MM.1S (cell line): ENCODE measurements around the gene HOXB7.

Source experiments
- DNase-seq: peaks from one replicate; pipeline ENCODE4 v3.0.0-alpha.2; 2015
- H2AFZ ChIP-seq: fragments of 300-600 bp; sonication (generic); 2 replicates; pipeline ENCODE4 v1.6.0; 2016; ENCODE audit warnings: antibody characterized with exemption, low read length
- H3F3A ChIP-seq: fragments of 300-600 bp; sonication (generic); 2 replicates; pipeline ENCODE4 v1.6.1; 2016; ENCODE audit warnings: mild to moderate bottlenecking, antibody characterized with exemption, low read length, moderate library complexity, mixed read lengths; ENCODE audit not compliant: insufficient read depth
- H3K27ac ChIP-seq: fragments of 300-600 bp; sonication (generic); 2 replicates; pipeline ENCODE4 v1.5.1; 2016; ENCODE audit warnings: mild to moderate bottlenecking, low read length
- H3K27me3 ChIP-seq: fragments of 300-600 bp; sonication (generic); replicated peaks from 2 replicates; pipeline ENCODE4 v1.6.0; 2016; ENCODE audit warnings: low read length; ENCODE audit not compliant: insufficient read depth
- H3K36me3 ChIP-seq: fragments of 300-600 bp; sonication (generic); replicated peaks from 2 replicates; pipeline ENCODE4 v1.6.1; 2016; ENCODE audit warnings: mild to moderate bottlenecking, low read length, mixed read lengths; ENCODE audit not compliant: insufficient read depth
- H3K4me1 ChIP-seq: fragments of 300-600 bp; sonication (generic); 2 replicates; pipeline ENCODE4 v1.6.1; 2016; ENCODE audit warnings: low read length, mixed read lengths
- H3K4me2 ChIP-seq: fragments of 300-600 bp; sonication (generic); 2 replicates; pipeline ENCODE4 v1.6.0; 2016; ENCODE audit warnings: low read depth, low read length
- H3K4me3 ChIP-seq: fragments of 300-600 bp; sonication (generic); 2 replicates; pipeline ENCODE4 v1.5.1; 2016; ENCODE audit warnings: low read length, mixed read lengths
- H3K79me2 ChIP-seq: fragments of 300-600 bp; sonication (generic); 2 replicates; pipeline ENCODE4 v1.6.1; 2016; ENCODE audit warnings: mixed run types, low read length, mixed read lengths
- H3K9ac ChIP-seq: fragments of 300-600 bp; sonication (generic); 2 replicates; pipeline ENCODE4 v1.6.1; 2016; ENCODE audit warnings: low read length, mixed read lengths
- H3K9me2 ChIP-seq: fragments of 300-600 bp; sonication (generic); replicated peaks from 2 replicates; pipeline ENCODE4 v1.6.1; 2016; ENCODE audit warnings: mild to moderate bottlenecking, low read length, mixed read lengths; ENCODE audit not compliant: insufficient read depth
- H3K9me3 ChIP-seq: fragments of 300-600 bp; sonication (generic); replicated peaks from 2 replicates; pipeline ENCODE4 v1.6.1; 2016; ENCODE audit warnings: mild to moderate bottlenecking, low read length, mixed read lengths; ENCODE audit not compliant: insufficient read depth
- H4K20me1 ChIP-seq: fragments of 300-600 bp; sonication (generic); 2 replicates; pipeline ENCODE4 v1.6.1; 2016; ENCODE audit warnings: mild to moderate bottlenecking, low read length, moderate library complexity, mixed read lengths; ENCODE audit not compliant: insufficient read depth
- EZH2 ChIP-seq: fragments of 300-600 bp; sonication (generic); optimal IDR thresholded peaks from 2 replicates; pipeline ENCODE3; 2017; ENCODE audit warnings: low read depth, mild to moderate bottlenecking, antibody characterized with exemption, low read length, mixed read lengths
- EZH2phosphoT487 ChIP-seq: fragments of 300-600 bp; sonication (generic); IDR thresholded peaks from 2 replicates; pipeline ENCODE4 v1.6.1; 2018; ENCODE audit warnings: antibody characterized with exemption, low read length
- TF ChIP-seq, protein P1 (sequence below): fragments of 300-600 bp; sonication (generic); IDR thresholded peaks from 2 replicates; pipeline ENCODE4 v1.5.1; 2016; ENCODE audit warnings: antibody characterized with exemption, low read length, mixed read lengths

HOXB7 gene

DNA sequence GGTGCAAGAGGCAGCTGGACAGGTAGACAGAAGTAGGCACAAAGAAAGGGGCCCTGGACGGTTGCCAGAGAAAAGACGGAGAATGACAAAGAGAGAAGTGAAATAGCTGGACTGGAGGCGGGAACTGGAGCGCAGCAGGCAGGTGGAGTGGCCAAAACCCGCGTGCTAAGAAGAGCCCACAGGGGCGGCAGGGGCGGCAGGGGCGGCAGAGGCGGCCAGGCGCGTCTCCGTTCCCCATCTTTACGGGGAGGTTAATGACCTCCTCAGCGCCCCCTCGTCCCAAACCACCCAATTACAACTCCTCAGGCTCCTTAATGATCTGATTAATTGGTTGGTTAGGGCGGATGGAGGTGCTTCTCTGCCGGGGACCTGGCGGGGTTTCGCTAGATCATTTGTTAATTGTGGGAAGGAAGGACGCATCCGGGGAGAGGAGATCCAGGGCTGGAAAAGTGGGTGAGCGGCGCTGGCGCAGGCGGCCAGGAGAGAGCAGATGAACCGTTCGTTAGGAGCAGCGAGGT is 30.8 kb upstream of the HOXB7 start:
- H3K27me3 ChIP-seq = peaks cover 44% of the 10 kb centered on the region
- H2AFZ ChIP-seq = no peak overlapping the region
- no peak overlapping the region for H3K9ac ChIP-seq

DNA sequence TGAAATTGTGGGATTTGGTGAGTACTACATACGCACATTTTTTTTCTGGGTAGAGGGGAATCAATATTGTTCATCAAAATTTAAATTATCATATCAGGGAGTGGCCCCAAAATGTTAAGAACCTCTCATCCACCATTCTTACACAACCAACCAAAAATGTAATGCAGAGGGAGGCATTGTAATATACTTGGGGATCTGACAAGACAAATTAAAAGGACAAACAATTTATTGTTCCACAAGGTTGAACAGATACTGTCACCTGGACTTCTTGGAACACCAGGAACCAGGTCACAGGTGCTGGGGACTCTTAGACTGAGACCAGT is 30.0 kb upstream of the HOXB7 start:
- no peaks in the 10 kb centered on the region for H3K79me2 ChIP-seq
- no peaks in the 10 kb centered on the region for H3K9me2 ChIP-seq
- no peak overlapping the region for H3K4me3 ChIP-seq
- H3K4me1 ChIP-seq = peaks cover 4% of the 10 kb centered on the region; the same call in 1 of the 2 replicates
- DNase-seq = no peak
- H3K36me3 ChIP-seq = no peaks in the 10 kb centered on the region
- TF ChIP-seq EZH2 (no peak), EZH2phosphoT487 (no peak)
- TF ChIP-seq, protein P1, sequence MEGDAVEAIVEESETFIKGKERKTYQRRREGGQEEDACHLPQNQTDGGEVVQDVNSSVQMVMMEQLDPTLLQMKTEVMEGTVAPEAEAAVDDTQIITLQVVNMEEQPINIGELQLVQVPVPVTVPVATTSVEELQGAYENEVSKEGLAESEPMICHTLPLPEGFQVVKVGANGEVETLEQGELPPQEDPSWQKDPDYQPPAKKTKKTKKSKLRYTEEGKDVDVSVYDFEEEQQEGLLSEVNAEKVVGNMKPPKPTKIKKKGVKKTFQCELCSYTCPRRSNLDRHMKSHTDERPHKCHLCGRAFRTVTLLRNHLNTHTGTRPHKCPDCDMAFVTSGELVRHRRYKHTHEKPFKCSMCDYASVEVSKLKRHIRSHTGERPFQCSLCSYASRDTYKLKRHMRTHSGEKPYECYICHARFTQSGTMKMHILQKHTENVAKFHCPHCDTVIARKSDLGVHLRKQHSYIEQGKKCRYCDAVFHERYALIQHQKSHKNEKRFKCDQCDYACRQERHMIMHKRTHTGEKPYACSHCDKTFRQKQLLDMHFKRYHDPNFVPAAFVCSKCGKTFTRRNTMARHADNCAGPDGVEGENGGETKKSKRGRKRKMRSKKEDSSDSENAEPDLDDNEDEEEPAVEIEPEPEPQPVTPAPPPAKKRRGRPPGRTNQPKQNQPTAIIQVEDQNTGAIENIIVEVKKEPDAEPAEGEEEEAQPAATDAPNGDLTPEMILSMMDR = no peak
- H3K4me2 ChIP-seq = no peak overlapping the region
- no peaks in the 10 kb centered on the region for H4K20me1 ChIP-seq
- H3K9ac ChIP-seq = no peak overlapping the region
- H3K27me3 ChIP-seq = peaks cover 44% of the 10 kb centered on the region
- H3F3A ChIP-seq = no peaks in the 10 kb centered on the region
- no peak overlapping the region for H3K27ac ChIP-seq
- no peak overlapping the region for H2AFZ ChIP-seq
- H3K9me3 ChIP-seq = no peaks in the 10 kb centered on the region

More for the DNA sequence above, 30.8 kb upstream of the HOXB7 start:
- Histone ChIP-seq H3K4me3 (no peak overlapping the region), H3K36me3 (no peaks in the 10 kb centered on the region), H4K20me1 (no peaks in the 10 kb centered on the region), H3K79me2 (no peaks in the 10 kb centered on the region), H3K9me3 (no peaks in the 10 kb centered on the region), H3F3A (no peaks in the 10 kb centered on the region), H3K4me2 (no peak overlapping the region), H3K27ac (no peak overlapping the region), H3K4me1 (peaks cover 4% of the 10 kb centered on the region; the same call in 1 of the 2 replicates), H3K9me2 (no peaks in the 10 kb centered on the region)
- TF ChIP-seq EZH2phosphoT487 = no peak
- TF ChIP-seq, protein P1 = no peak
- no peak for TF ChIP-seq EZH2
- no peak for DNase-seq

DNA sequence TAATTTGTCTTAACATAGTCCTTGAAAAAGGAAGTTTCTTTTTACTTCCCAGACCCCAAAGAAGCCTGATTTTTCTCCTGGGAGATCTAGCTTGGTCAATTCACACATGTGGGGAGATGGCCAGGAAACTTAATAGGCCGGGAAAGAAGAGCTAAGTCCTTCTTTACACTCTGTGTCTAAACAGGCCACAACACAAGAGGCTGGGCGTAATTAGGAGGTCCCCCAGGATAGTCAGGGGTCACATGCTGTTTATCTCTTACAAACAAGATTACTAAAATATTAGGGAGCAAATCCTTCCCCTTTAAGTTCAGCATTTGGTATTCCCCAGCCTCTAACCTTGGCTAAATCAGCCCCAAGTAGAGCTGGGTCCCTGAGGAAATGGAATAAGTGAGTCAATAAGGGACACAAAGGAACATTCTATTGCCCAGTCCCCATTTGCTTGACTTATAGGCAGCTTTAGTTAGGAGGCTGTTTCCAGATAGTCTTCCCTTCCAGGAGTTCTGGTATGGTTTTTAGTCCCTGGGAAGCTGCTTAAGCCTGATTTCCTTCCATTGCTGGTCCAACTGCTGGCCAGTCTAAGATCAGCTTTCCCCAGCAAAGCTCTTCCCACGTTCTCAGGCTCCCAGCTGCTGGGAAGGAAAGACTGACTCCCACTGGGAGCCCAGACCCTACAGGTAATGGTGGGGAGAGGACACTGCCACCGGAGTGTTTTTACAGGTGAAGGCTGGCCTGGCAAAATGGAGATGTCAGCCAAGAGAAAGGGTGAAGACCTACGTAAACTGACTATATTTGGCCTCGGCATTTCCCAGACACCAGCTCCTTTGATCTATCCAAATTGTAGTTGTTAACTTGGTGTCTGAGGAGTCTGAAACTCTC is 29.4 kb upstream of the HOXB7 start:
- Histone ChIP-seq H3K36me3 (no peaks in the 10 kb centered on the region), H3K27me3 (peaks cover 44% of the 10 kb centered on the region), H2AFZ (no peak overlapping the region), H3K9ac (no peak overlapping the region), H3K27ac (no peak overlapping the region), H3K9me2 (no peaks in the 10 kb centered on the region), H3K4me2 (no peak overlapping the region), H4K20me1 (no peaks in the 10 kb centered on the region), H3K9me3 (no peaks in the 10 kb centered on the region), H3K79me2 (no peaks in the 10 kb centered on the region), H3K4me3 (no peak overlapping the region), H3K4me1 (peaks cover 4% of the 10 kb centered on the region; the same call in 1 of the 2 replicates), H3F3A (no peaks in the 10 kb centered on the region)
- TF ChIP-seq EZH2 (no peak), EZH2phosphoT487 (no peak)
- TF ChIP-seq, protein P1 = no peak
- DNase-seq = no peak
